Measurements from ENCODE around the gene SHOC2. TPM values are rescaled to one million over a fixed set of nuclear protein-coding genes. Genes with fewer than 3 reads are reported as not detected.
A peak's percentile ranks its signal among the peaks of the same experiment; 100 is the strongest.

SHOC2 gene
- total and polyA plus RNA-seq, 9 of the 15 experiments (the other 6 are each of a cell fraction or from before 2014, with no cell fraction given) = 9.2 to 17.5 (median 14.9) TPM

DNA sequence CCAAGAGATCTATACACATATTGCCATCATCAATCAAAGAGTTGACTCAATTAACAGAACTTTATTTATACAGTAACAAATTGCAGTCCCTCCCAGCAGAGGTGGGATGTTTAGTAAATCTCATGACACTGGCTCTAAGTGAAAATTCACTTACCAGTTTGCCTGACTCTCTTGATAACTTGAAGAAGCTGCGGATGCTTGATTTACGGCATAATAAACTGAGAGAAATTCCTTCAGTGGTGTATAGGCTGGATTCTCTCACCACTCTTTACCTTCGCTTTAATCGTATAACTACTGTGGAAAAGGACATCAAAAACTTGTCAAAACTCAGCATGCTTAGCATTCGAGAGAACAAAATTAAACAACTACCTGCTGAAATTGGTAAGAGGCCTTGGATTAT is 45.3 kb downstream of the SHOC2 start:
- no TSS peak for BruUV-seq (replicated peaks)
- H3K27me3 ChIP-seq (ENCODE audit: control insufficient read depth in 2 of 2, insufficient read depth in 2 of 2, low read length in 2 of 2) = no peaks in the 10 kb centered on the region
- H3K4me1 ChIP-seq (replicated peaks in 1 of 2; ENCODE audit: control insufficient read depth in 2 of 2, insufficient read depth in 2 of 2, low read length in 2 of 2) = no peaks in the 10 kb centered on the region
- H3K4me2 ChIP-seq (ENCODE audit: insufficient read depth, low read length) = no peak overlapping the region
- H3K9ac ChIP-seq (ENCODE audit: insufficient read depth in 1 of 2, low read depth in 2 of 2, low read length in 2 of 2) = no peak overlapping the region
- CTCF ChIA-PET (ENCODE audit: low intra/inter-chr PET ratio) = no interaction called here
- FAIRE-seq = no peak
- no peaks in the 10 kb centered on the region for H3K9me1 ChIP-seq (ENCODE audit: control insufficient read depth, insufficient read depth, low read length)
- peaks cover 73% of the 10 kb centered on the region for H3K79me2 ChIP-seq (ENCODE audit: control insufficient read depth, insufficient read depth, low read length)
- peaks cover 8% of the 10 kb centered on the region; the same call in 1 of the 3 replicates for H3K36me3 ChIP-seq (ENCODE audit: control insufficient read depth, insufficient read depth, low read length)
- in situ Hi-C loops (cut with MboI) (no loop called here), intact Hi-C loops (cut with micrococcal nuclease) (no loop called here)
- ATAC-seq = no peak
- no peak for TF ChIP-seq ZNF436 (CRISPR knock-in tag; IDR thresholded peaks at IDR 0.05)
- TF ChIP-seq L3MBTL2 (IDR thresholded peaks at IDR 0.05) = no peak
- 0 out of 2 replicates have a peak, but pooled peaks have one; percentile 34 for TF ChIP-seq ZBTB40 (IDR thresholded peaks at IDR 0.05)
- TF ChIP-seq ZBTB40 (CRISPR knock-in tag; IDR thresholded peaks at IDR 0.05) = no peak
- no peak overlapping the region for H2AFZ ChIP-seq (ENCODE audit: low read depth, low read length)
- no peak for DNase-seq (ENCODE audit: extremely low read depth in 1 of 4, low spot score in 3 of 4)
- H3K9me3 ChIP-seq (replicated peaks; ENCODE audit: control insufficient read depth, insufficient read depth, low read depth, low read length) = no peaks in the 10 kb centered on the region
- no peaks in the 10 kb centered on the region for H4K20me1 ChIP-seq (replicated peaks; ENCODE audit: control insufficient read depth, insufficient read depth, low read length)
- no peak overlapping the region for H3K4me3 ChIP-seq
- 89% methylated on average over 5 of the region's 5 CpGs for WGBS (ENCODE audit: insufficient coverage, low coverage, missing lambda C conversion rate)
- POLR2A ChIA-PET = no interaction called here
- no peak overlapping the region for H3K27ac ChIP-seq (ENCODE audit: extremely low read depth, low read depth, low read length)

Data from K562 (cell line).